ENCODE results near the gene SGF29.

- TF ChIP-seq, protein P1, sequence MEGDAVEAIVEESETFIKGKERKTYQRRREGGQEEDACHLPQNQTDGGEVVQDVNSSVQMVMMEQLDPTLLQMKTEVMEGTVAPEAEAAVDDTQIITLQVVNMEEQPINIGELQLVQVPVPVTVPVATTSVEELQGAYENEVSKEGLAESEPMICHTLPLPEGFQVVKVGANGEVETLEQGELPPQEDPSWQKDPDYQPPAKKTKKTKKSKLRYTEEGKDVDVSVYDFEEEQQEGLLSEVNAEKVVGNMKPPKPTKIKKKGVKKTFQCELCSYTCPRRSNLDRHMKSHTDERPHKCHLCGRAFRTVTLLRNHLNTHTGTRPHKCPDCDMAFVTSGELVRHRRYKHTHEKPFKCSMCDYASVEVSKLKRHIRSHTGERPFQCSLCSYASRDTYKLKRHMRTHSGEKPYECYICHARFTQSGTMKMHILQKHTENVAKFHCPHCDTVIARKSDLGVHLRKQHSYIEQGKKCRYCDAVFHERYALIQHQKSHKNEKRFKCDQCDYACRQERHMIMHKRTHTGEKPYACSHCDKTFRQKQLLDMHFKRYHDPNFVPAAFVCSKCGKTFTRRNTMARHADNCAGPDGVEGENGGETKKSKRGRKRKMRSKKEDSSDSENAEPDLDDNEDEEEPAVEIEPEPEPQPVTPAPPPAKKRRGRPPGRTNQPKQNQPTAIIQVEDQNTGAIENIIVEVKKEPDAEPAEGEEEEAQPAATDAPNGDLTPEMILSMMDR (IDR thresholded peaks at IDR 0.05), result peak in 1 of 6 experiments; percentile 26
- peak; percentile 84 to 95 for TF ChIP-seq POLR2A (IDR thresholded peaks at IDR 0.05)
These were observed at the start of gene SGF29 for GRCh38 chr16:28553776-28554633.
